ENCODE measurements around the gene MGAT3. TPM values are rescaled to one million over a fixed set of nuclear protein-coding genes. Genes with fewer than 3 reads are reported as not detected.

Gene MGAT3
- total RNA-seq, 4 donors from 2014 or later = 1.2 to 7.1 (median 3.6) TPM

DNA sequence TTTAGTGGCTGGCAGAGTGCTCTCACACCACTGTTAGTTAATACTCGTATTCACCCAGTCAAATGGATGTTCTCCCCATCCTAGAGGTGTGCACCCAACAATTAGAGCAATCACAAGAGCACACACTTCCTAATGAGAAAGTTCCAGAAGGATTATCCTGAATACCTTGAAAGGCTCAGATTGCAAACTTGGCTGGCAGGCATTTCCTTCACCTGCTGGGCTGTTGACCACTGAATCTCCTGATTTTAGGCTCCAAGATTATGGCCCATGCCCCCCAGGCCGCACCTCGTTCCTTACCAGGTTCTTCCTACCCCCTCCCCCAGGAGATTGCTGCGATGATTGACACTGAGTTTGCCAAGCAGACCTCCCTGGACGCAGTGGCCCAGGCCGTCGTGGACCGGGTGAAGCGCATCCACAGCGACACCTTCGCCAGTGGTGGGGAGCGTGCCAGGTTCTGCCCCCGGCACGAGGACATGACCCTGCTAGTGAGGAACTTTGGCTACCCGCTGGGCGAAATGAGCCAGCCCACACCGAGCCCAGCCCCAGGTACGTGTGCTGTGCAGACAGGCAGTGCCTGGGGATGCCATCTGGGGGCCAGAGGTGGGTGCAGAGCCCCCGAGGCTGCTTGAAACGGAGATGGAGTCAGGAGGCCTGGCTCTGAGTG lies 30.3 kb upstream of the MGAT3 start:
- no peak for DNase-seq (ENCODE audit: extremely low spot score)

DNA sequence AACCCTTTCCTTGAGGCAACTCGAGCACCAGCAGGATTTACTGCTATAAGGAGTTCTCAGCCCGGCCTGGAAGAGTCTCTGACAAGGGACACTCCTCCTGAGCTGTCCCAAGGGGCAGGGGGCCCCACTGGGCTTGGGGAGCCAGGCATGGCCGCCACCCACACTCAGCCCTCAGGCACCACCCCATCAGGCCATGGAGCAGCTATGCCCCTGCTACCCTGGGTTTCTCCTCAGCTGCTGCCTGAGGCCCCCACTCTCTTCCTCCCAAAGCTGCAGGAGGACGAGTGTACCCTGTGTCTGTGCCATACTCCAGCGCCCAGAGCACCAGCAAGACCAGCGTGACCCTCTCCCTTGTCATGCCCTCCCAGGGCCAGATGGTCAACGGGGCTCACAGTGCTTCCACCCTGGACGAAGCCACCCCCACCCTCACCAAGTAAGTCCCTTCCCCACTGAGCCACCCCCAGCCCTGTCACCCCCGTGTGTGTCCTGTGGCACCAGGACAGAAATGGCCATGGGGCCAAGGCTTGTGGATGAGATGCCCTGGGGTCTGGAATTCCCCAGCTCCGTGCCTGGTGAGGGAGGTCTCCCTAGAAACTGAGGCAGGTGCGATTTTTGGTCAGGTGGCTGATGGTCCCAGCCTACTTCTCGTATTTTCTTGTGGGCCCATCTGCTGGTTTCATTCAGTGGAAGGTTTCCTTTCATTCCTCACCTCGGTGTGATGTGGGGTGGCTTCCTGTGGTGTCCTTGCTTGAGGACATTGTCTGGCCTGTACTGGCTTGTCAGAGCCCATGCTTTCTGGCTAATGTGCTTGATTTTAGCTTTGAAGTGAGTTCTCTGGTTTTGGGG lies 28.8 kb upstream of the MGAT3 start:
- intact Hi-C loops (cut with DNase I) = no loop called here
- H3K36me3 ChIP-seq = peaks cover 53 to 99% (median 83%) of the 10 kb centered on the region in 4 donors
- DNase-seq (ENCODE audit: extremely low spot score) = no peak

More for the DNA sequence above, 30.3 kb upstream of the MGAT3 start:
- no peak for TF ChIP-seq POLR2AphosphoS5 (IDR thresholded peaks at IDR 0.05)
- no peaks in the 10 kb centered on the region for H3K9me3 ChIP-seq
- intact Hi-C loops (cut with DNase I) = no loop called here
- no peak overlapping the region for H3K4me3 ChIP-seq
- H3K36me3 ChIP-seq = peaks cover 49 to 99% (median 85%) of the 10 kb centered on the region in 4 donors
- peaks cover 11 to 19% (median 19%) of the 10 kb centered on the region in 4 donors for H3K4me1 ChIP-seq
- H3K27ac ChIP-seq (replicated peaks in 1 of 4) = no peak overlapping the region
- 93% methylated on average over 20 of the region's 20 CpGs for WGBS
- H3K27me3 ChIP-seq = no peaks in the 10 kb centered on the region

DNA sequence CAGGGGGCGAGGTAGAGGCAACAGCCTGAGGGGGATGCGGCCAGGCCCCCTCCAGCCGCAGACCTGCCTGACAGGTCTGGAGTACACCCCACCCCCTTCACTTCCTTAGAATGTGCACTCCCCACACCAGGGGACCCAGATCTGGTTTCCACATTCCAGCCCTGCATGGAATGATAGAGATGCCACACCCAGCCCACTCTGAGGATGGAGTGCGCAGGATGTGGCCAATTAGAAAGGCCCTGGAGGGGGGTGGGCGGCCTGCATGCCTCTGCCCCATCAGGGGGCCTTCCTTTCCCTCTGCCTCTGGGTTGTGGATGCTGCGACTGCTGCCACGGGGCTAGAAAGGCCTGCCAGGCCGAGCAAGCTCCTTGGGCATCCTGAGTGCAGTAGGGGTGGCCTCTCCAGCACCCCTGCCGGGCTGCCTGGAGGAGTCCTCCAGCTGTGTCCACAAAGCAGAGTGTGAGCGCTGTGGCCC lies 28.2 kb upstream of the MGAT3 start:
- intact Hi-C loops (cut with DNase I) = no loop called here
- 100% methylated on average over 4 of the region's 10 CpGs for WGBS
- Histone ChIP-seq H3K9me3 (no peaks in the 10 kb centered on the region), H3K27me3 (no peaks in the 10 kb centered on the region), H3K4me1 (peaks cover 22 to 32% (median 30%) of the 10 kb centered on the region in 4 donors), H3K4me3 (no peak overlapping the region), H3K27ac (replicated peaks in 1 of 4) (no peak overlapping the region), H3K36me3 (peaks cover 49 to 100% (median 85%) of the 10 kb centered on the region in 4 donors)
- TF ChIP-seq POLR2AphosphoS5 (IDR thresholded peaks at IDR 0.05) (no peak), EP300 (IDR thresholded peaks at IDR 0.05) (no peak), POLR2A (IDR thresholded peaks at IDR 0.05; ENCODE audit: low read depth) (no peak)
- TF ChIP-seq, protein P1, sequence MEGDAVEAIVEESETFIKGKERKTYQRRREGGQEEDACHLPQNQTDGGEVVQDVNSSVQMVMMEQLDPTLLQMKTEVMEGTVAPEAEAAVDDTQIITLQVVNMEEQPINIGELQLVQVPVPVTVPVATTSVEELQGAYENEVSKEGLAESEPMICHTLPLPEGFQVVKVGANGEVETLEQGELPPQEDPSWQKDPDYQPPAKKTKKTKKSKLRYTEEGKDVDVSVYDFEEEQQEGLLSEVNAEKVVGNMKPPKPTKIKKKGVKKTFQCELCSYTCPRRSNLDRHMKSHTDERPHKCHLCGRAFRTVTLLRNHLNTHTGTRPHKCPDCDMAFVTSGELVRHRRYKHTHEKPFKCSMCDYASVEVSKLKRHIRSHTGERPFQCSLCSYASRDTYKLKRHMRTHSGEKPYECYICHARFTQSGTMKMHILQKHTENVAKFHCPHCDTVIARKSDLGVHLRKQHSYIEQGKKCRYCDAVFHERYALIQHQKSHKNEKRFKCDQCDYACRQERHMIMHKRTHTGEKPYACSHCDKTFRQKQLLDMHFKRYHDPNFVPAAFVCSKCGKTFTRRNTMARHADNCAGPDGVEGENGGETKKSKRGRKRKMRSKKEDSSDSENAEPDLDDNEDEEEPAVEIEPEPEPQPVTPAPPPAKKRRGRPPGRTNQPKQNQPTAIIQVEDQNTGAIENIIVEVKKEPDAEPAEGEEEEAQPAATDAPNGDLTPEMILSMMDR (IDR thresholded peaks at IDR 0.05) = no peak
- DNase-seq (ENCODE audit: extremely low spot score) = no peak

More for the DNA sequence above, 28.8 kb upstream of the MGAT3 start:
- H3K4me3 ChIP-seq = no peak overlapping the region
- TF ChIP-seq, protein P1 (IDR thresholded peaks at IDR 0.05) = no peak
- TF ChIP-seq POLR2AphosphoS5 (IDR thresholded peaks at IDR 0.05) (no peak), POLR2A (IDR thresholded peaks at IDR 0.05; ENCODE audit: low read depth) (no peak), EP300 (IDR thresholded peaks at IDR 0.05) (no peak)
- 73% methylated on average over 9 of the region's 13 CpGs for WGBS
- peaks cover 22 to 32% (median 30%) of the 10 kb centered on the region in 4 donors for H3K4me1 ChIP-seq
- H3K27me3 ChIP-seq = no peaks in the 10 kb centered on the region
- no peaks in the 10 kb centered on the region for H3K9me3 ChIP-seq
- H3K27ac ChIP-seq (replicated peaks in 1 of 4) = no peak overlapping the region

DNA sequence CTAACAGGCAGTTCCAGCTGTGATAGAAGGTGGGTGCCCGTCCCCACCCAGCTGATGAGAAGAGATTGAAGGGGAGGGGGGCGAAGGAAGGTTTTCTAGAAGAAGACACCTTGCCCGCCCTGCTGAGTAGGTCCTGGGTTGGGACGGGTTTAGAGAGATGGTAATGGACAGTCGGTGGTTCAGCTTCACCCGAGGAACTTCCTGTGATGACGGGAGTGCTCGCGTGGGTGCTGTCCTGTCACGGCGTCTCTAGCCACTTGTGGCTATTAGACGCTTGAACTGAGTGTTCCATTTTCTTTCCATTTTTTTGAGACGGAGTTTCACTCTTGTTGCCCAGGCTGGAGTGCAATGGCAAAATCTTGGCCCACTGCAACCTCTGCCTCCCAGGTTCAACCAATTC lies 27.6 kb upstream of the MGAT3 start:
- intact Hi-C loops (cut with DNase I) = no loop called here
- Histone ChIP-seq H3K36me3 (peaks cover 49 to 100% (median 83%) of the 10 kb centered on the region in 4 donors), H3K27ac (replicated peaks in 1 of 4) (no peak overlapping the region), H3K9me3 (no peaks in the 10 kb centered on the region), H3K4me1 (peaks cover 22 to 32% (median 30%) of the 10 kb centered on the region in 4 donors), H3K4me3 (no peak overlapping the region), H3K27me3 (no peaks in the 10 kb centered on the region)
- 82% methylated on average over 13 of the region's 13 CpGs for WGBS
- TF ChIP-seq POLR2A (IDR thresholded peaks at IDR 0.05; ENCODE audit: low read depth) = no peak
- TF ChIP-seq EP300 (IDR thresholded peaks at IDR 0.05) = no peak
- TF ChIP-seq, protein P1 (IDR thresholded peaks at IDR 0.05) = no peak
- TF ChIP-seq POLR2AphosphoS5 (IDR thresholded peaks at IDR 0.05) = no peak
- DNase-seq (ENCODE audit: extremely low spot score) = no peak
